Mucosa of rectum (tissue), 2 donors: Measurements from ENCODE around the gene CLDN9.
A peak's percentile ranks its signal among the peaks of the same experiment; 100 is the strongest.
"Not testable (repeated sequence)": the region's sequence is repeated elsewhere in the genome, so short reads cannot be mapped to it uniquely, and the experiment has no call there.

Experiments used
- H3K27ac ChIP-seq, 2 donors: one replicate each; pipeline ENCODE4 v1.7.0; 2013; ENCODE audit warnings: inconsistent platforms in 2 of 2, low read depth in 2 of 2, low read length in 2 of 2
- H3K27me3 ChIP-seq, 2 donors: one replicate each; pipeline ENCODE4 v1.7.0; 2013; ENCODE audit warnings: low read length in 2 of 2; ENCODE audit not compliant: control insufficient read depth in 2 of 2, insufficient read depth in 2 of 2
- H3K36me3 ChIP-seq, 2 donors: one replicate each; pipeline ENCODE4 v1.7.0; 2013; ENCODE audit warnings: low read length in 2 of 2; ENCODE audit not compliant: control insufficient read depth in 2 of 2, insufficient read depth in 2 of 2
- H3K4me1 ChIP-seq, 2 donors: one replicate each; pipeline ENCODE4 v1.7.0; 2013; ENCODE audit warnings: low read length in 2 of 2, mild to moderate bottlenecking in 1 of 2; ENCODE audit not compliant: control insufficient read depth in 2 of 2, insufficient read depth in 2 of 2
- H3K4me3 ChIP-seq, 2 donors: one replicate each; pipeline ENCODE4 v1.7.0; 2013; ENCODE audit warnings: low read length in 2 of 2
- H3K9ac ChIP-seq, 2 donors: one replicate each; pipeline ENCODE4 v1.7.0; 2013; ENCODE audit warnings: low read length in 2 of 2, low read depth in 1 of 2, mild to moderate bottlenecking in 1 of 2
- H3K9me3 ChIP-seq, 2 donors: one replicate each; pipeline ENCODE4 v1.7.0; 2013; ENCODE audit warnings: low read length in 2 of 2; ENCODE audit not compliant: control insufficient read depth in 2 of 2
- donor health status: healthy.
- donor health status: Normal muscosa, but diverticular disease.

The CLDN9 gene

DNA sequence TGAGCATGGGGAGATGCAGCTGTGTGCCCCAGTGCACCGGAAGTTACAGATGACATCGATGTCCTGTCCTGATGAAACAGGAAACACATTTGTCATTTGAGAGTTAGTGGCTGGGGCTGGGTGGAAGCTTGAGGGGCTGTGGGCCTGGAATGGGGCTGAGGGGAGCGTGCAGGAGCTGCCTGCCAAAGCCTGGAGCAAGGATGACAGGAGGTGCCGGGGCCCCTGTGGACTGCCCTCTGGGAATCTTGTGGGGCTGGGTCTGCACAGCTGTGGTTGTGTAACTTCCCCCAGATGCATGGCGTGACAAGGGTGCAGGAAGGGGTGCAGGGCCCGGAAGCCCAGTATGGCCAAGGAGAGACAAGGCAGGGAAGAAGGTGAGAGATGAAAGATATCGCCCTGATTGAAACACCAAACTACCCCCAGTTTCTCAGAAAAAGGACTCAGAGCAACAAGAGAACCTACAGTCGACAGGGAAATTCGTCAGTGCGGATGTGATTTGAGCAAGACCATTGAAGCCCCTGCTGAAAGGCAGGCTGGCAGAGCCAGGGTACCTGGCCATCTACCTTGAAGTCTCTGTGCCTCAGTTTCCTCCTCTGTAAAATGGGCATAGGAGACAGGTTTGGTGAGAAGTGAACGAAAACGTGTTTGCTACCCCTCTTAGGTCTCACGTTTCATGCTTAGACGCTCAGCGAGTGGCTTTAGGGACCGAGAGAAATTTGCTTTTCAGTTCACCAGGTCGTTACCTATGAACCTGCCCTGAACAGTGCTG, 42.4 kb downstream of the CLDN9 start:
- H3K36me3 ChIP-seq = no peaks in the 10 kb centered on the region
- no peak overlapping the region for H3K9ac ChIP-seq
- H3K4me1 ChIP-seq = peaks cover 12 to 20% of the 10 kb centered on the region in 2 donors
- no peaks in the 10 kb centered on the region for H3K9me3 ChIP-seq
- H3K27ac ChIP-seq = peak overlapping the region in 1 of 2 donors; percentile 32
- no peak overlapping the region for H3K4me3 ChIP-seq
- H3K27me3 ChIP-seq = no peaks in the 10 kb centered on the region

- not testable (repeated sequence) for H3K9ac ChIP-seq, H3K36me3 ChIP-seq, H3K9me3 ChIP-seq, H3K27me3 ChIP-seq, H3K4me3 ChIP-seq
- Histone ChIP-seq H3K27ac (peak overlapping the region in 1 of 2 donors; percentile 32), H3K4me1 (peaks cover 12 to 20% of the 10 kb centered on the region in 2 donors)
These were observed 43.0 kb downstream of the CLDN9 start for GRCh38 chr16:3055734-3056115.

- H3K4me1 ChIP-seq = peaks cover 12 to 20% of the 10 kb centered on the region in 2 donors
- no peaks in the 10 kb centered on the region for H3K27me3 ChIP-seq
- H3K9me3 ChIP-seq = no peaks in the 10 kb centered on the region
- H3K4me3 ChIP-seq = no peak overlapping the region
- no peaks in the 10 kb centered on the region for H3K36me3 ChIP-seq
- no peak overlapping the region for H3K9ac ChIP-seq
- no peak overlapping the region for H3K27ac ChIP-seq
These were observed 43.8 kb downstream of the CLDN9 start for GRCh38 chr16:3056336-3057180.

GRCh38 chr16:3057181-3058138, 44.7 kb downstream of the CLDN9 start:
- no peaks in the 10 kb centered on the region for H3K36me3 ChIP-seq
- H3K4me3 ChIP-seq = peak overlapping the region in 1 of 2 donors; percentile 13
- H3K9me3 ChIP-seq = no peaks in the 10 kb centered on the region
- peaks cover 12 to 20% of the 10 kb centered on the region in 2 donors for H3K4me1 ChIP-seq
- H3K9ac ChIP-seq = peak overlapping the region in 1 of 2 donors; percentile 54
- H3K27me3 ChIP-seq = no peaks in the 10 kb centered on the region
- no peak overlapping the region for H3K27ac ChIP-seq

GRCh38 chr16:3058139-3059030, 45.7 kb downstream of the CLDN9 start:
- Histone ChIP-seq H3K27me3 (no peaks in the 10 kb centered on the region), H3K9me3 (no peaks in the 10 kb centered on the region), H3K36me3 (no peaks in the 10 kb centered on the region), H3K27ac (peak overlapping the region; percentile 83 to 93), H3K4me3 (peak overlapping the region; percentile 73 to 86), H3K4me1 (peaks cover 12 to 26% of the 10 kb centered on the region in 2 donors), H3K9ac (peak overlapping the region; percentile 72 to 87)

- Histone ChIP-seq H3K4me3 (peak overlapping the region; percentile 75 to 86), H3K4me1 (peaks cover 12 to 31% of the 10 kb centered on the region in 2 donors), H3K27me3 (no peaks in the 10 kb centered on the region), H3K9ac (peak overlapping the region; percentile 83 to 87), H3K9me3 (no peaks in the 10 kb centered on the region), H3K36me3 (no peaks in the 10 kb centered on the region), H3K27ac (peak overlapping the region; percentile 83 to 93)
These were observed 46.5 kb downstream of the CLDN9 start for GRCh38 chr16:3059041-3059722.

DNA sequence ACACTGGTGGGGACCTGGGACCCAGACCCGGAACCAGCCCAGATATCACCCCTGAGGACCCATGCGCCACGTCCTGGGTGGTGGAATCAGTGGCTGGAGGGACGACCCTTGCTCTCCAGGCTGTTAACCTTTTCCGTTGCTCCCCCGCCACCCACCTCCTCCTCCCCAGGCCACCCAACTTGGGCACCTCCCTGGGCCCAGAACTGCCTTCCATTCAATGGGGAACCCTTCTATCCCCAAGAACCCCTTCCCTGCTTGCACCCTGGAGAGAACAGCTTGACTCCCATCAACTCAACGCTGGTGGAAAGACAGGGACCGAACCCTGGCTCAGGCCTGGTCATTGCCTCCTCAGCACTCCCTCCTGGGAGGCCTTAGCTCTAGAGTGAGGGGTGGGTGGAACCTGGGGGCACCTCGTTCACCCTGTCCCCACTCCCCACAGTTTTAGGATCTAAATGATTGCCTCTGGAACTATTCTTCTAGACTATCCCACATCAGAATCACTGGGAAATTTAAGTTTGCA, 47.1 kb downstream of the CLDN9 start:
- Histone ChIP-seq H3K9ac (peak overlapping the region; percentile 83 to 87), H3K4me3 (peak overlapping the region; percentile 75 to 86), H3K9me3 (no peaks in the 10 kb centered on the region), H3K36me3 (no peaks in the 10 kb centered on the region), H3K4me1 (peaks cover 14 to 36% of the 10 kb centered on the region in 2 donors), H3K27ac (peak overlapping the region; percentile 83 to 93), H3K27me3 (no peaks in the 10 kb centered on the region)

GRCh38 chr16:3060339-3061127, 47.8 kb downstream of the CLDN9 start:
- no peaks in the 10 kb centered on the region for H3K36me3 ChIP-seq
- H3K9me3 ChIP-seq = no peaks in the 10 kb centered on the region
- H3K27me3 ChIP-seq = no peaks in the 10 kb centered on the region
- H3K27ac ChIP-seq = peak overlapping the region in 1 of 2 donors; percentile 83
- no peak overlapping the region for H3K4me3 ChIP-seq
- H3K4me1 ChIP-seq = peaks cover 21 to 43% of the 10 kb centered on the region in 2 donors
- peak overlapping the region in 1 of 2 donors; percentile 17 for H3K9ac ChIP-seq
